ENCODE measurements around the gene PKD2L1. TPM values are rescaled to one million over a fixed set of nuclear protein-coding genes. Genes with fewer than 3 reads are reported as not detected.

PKD2L1 gene
- total and polyA plus RNA-seq, 2 experiments from 2014 or later, result not detected

DNA sequence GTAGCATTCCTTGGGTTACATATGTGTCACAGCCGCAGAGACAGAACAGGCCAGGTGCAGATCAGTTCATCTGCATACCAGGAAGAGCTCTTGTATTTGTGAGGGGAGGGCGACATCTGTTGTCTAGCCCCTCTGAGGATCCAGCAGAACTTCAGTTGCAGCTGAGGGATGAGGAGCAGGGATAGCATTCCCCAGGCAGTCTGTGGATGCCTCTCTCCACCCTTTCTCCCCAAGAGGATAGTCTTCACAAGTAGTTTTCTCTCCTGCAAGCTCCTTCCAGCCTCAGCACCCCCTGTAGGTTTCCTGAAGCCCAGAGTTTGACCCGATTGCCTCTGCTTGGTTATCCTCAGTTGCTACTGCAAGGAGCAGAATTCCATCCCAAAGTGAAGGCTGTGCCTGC, 19.6 kb upstream of the PKD2L1 start:
- no peak overlapping the region for H3K27ac ChIP-seq
- peak overlapping the region; percentile 97 for H3K4me3 ChIP-seq
- H3K36me3 ChIP-seq, result peaks cover 38% of the 10 kb centered on the region
- no peak for DNase-seq (ENCODE audit: low read depth in 1 of 2, low spot score in 1 of 2)
- TF ChIP-seq, protein P1, sequence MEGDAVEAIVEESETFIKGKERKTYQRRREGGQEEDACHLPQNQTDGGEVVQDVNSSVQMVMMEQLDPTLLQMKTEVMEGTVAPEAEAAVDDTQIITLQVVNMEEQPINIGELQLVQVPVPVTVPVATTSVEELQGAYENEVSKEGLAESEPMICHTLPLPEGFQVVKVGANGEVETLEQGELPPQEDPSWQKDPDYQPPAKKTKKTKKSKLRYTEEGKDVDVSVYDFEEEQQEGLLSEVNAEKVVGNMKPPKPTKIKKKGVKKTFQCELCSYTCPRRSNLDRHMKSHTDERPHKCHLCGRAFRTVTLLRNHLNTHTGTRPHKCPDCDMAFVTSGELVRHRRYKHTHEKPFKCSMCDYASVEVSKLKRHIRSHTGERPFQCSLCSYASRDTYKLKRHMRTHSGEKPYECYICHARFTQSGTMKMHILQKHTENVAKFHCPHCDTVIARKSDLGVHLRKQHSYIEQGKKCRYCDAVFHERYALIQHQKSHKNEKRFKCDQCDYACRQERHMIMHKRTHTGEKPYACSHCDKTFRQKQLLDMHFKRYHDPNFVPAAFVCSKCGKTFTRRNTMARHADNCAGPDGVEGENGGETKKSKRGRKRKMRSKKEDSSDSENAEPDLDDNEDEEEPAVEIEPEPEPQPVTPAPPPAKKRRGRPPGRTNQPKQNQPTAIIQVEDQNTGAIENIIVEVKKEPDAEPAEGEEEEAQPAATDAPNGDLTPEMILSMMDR (IDR thresholded peaks at IDR 0.05; ENCODE audit: low read depth, low read length), result no peak
- no peaks in the 10 kb centered on the region for H3K27me3 ChIP-seq
- H3K4me1 ChIP-seq (ENCODE audit: low read depth), result peaks cover 45% of the 10 kb centered on the region
- H3K9me3 ChIP-seq (ENCODE audit: low read depth), result no peaks in the 10 kb centered on the region

DNA sequence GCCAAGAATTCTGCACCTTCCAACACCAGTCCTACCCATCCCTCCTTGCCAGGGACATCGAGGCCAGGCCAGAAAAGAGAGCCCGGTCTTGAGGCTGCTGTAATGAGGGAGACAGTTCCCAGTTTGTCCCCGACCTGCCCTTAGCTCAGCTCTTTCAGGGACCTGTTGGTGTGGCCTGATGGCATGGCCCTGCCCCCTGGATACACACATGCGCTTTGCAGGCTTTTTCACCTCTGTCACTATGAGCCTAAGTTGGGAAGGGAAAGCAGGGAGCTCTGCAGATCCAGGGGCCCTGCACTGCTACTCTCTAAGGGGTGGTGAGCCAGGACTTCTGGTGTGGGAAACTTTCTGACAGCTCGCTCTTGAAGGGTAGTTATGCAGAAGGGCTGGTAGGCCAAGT, 19.1 kb upstream of the PKD2L1 start:
- Histone ChIP-seq H3K27ac (peak overlapping the region; percentile 30), H3K36me3 (peaks cover 33% of the 10 kb centered on the region), H3K4me1 (ENCODE audit: low read depth) (peaks cover 45% of the 10 kb centered on the region), H3K4me3 (peak overlapping the region; percentile 97), H3K27me3 (no peaks in the 10 kb centered on the region), H3K9me3 (ENCODE audit: low read depth) (no peaks in the 10 kb centered on the region)
- peak in 1 of 2 donors; percentile 43 for DNase-seq (ENCODE audit: low read depth in 1 of 2, low spot score in 1 of 2)
- TF ChIP-seq, protein P1 (IDR thresholded peaks at IDR 0.05; ENCODE audit: low read depth, low read length), result no peak

DNA sequence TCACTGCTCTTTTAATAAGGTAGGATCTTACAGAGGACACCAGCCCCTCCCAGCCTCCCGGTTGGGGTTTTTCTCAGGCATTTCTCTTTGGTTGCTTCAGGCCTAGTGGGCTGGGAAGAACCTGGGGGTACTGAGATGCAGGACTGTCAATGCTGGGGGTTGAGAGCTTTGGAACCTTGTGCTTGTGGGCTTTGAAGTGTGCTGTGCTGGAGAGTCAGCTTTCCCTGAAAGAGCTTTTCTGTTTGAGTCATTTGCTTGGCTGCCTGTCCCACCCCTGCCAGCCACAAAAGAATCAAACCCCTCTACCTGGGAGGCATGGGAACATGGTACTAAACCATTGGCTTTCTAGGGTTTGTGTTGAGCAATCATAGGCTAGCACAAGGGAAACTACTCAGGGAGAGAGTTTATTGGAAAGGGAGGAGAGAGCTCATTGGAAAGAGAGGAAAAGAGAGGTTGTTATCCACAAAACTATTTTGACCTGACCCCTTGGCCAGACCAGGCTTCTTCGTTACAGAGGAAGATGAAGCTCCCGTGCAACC, 18.4 kb upstream of the PKD2L1 start:
- Histone ChIP-seq H3K27me3 (no peaks in the 10 kb centered on the region), H3K27ac (peak overlapping the region; percentile 30), H3K9me3 (ENCODE audit: low read depth) (no peaks in the 10 kb centered on the region), H3K4me3 (peak overlapping the region; percentile 97), H3K36me3 (peaks cover 27% of the 10 kb centered on the region), H3K4me1 (ENCODE audit: low read depth) (peaks cover 45% of the 10 kb centered on the region)
- TF ChIP-seq, protein P1 (IDR thresholded peaks at IDR 0.05; ENCODE audit: low read depth, low read length), result no peak
- no peak for DNase-seq (ENCODE audit: low read depth in 1 of 2, low spot score in 1 of 2)

DNA sequence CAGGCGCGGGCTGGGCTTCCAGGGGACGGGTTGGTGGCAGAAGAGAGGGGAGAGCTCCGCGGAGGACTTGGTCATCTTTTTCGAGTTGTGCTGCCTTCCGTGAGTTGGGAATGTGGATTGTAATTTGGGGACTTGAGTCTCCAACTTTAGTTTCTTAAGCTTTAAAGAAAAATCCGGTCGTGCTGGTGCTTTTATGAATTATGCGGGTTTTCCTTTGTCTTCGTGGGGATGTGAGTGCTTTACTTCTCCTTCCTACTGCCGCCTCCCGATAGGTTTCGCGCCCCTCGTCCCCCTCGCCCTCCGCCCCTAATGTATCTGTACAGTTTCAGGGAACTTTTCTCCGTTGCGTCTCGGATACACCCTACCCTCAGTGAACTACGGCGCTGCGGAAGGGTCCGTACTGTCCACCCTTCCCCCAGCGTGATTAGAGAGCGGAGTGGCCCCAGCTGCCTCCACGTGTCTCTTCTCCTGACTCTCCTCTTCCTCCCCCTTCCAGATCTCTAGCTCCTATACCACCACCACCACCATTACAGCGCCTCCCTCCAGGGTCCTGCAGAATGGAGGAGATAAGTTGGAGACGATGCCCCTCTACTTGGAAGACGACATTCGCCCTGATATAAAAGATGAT, 17.7 kb upstream of the PKD2L1 start:
- Histone ChIP-seq H3K9me3 (ENCODE audit: low read depth) (no peaks in the 10 kb centered on the region), H3K4me1 (ENCODE audit: low read depth) (peaks cover 45% of the 10 kb centered on the region), H3K4me3 (peak overlapping the region; percentile 97), H3K27ac (peak overlapping the region; percentile 72), H3K36me3 (peaks cover 22% of the 10 kb centered on the region), H3K27me3 (no peaks in the 10 kb centered on the region)
- DNase-seq (ENCODE audit: low read depth in 1 of 2, low spot score in 1 of 2), result peak in 1 of 2 donors; percentile 33
- TF ChIP-seq, protein P1 (IDR thresholded peaks at IDR 0.05; ENCODE audit: low read depth, low read length), result no peak

DNA sequence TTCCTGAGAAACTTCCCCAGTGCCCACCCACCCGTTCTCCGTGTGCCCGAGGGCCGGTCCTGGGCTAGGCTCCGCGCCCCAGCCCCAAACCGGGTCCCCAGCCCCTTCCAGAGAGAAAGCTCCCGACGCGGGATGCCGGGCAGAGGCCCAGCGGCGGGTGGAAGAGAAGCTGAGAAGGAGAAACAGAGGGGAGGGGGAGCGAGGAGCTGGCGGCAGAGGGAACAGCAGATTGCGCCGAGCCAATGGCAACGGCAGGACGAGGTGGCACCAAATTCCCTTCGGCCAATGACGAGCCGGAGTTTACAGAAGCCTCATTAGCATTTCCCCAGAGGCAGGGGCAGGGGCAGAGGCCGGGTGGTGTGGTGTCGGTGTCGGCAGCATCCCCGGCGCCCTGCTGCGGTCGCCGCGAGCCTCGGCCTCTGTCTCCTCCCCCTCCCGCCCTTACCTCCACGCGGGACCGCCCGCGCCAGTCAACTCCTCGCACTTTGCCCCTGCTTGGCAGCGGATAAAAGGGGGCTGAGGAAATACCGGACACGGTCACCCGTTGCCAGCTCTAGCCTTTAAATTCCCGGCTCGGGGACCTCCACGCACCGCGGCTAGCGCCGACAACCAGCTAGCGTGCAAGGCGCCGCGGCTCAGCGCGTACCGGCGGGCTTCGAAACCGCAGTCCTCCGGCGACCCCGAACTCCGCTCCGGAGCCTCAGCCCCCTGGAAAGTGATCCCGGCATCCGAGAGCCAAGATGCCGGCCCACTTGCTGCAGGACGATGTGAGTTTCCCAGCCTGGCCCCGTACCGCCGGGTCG, 16.9 kb upstream of the PKD2L1 start, which contains the start of gene SCD:
Gene SCD (plus strand): TSS at position 469 of the 803 bp plus-strand sequence. CDS start 272 bp downstream, at position 741.
- DNase-seq (ENCODE audit: low read depth in 1 of 2, low spot score in 1 of 2), result peak; percentile 95 to 97
- Histone ChIP-seq H3K4me3 (peak within 1 kb of the TSS; percentile 97), H3K27me3 (no peaks in the 10 kb centered on the region), H3K4me1 (ENCODE audit: low read depth) (peaks cover 45% of the 10 kb centered on the region), H3K9me3 (ENCODE audit: low read depth) (no peaks in the 10 kb centered on the region), H3K27ac (peak within 1 kb of the TSS; percentile 95), H3K36me3 (peaks cover 15% of the 10 kb centered on the region)
- TF ChIP-seq, protein P1 (IDR thresholded peaks at IDR 0.05; ENCODE audit: low read depth, low read length), result no peak

Measured in cardiac muscle cell (in vitro differentiated cells and primary cell).